Lower leg skin (tissue), 3 donors: Measurements from ENCODE around the gene MTLN.

Experiments
- POLR2A ChIP-seq, 2 donors: fragments of 450-650 bp; IDR thresholded peaks; one replicate each; pipeline ENCODE4 v1.6.1; 2016 to 2017; ENCODE audit warnings: antibody characterized with exemption in 2 of 2, mild to moderate bottlenecking in 1 of 2, moderate library complexity in 1 of 2
- TF ChIP-seq, protein P1 (sequence below), 3 donors: fragments of 450-650 bp; IDR thresholded peaks; one replicate each; pipeline ENCODE4 v1.5.1; 2016; ENCODE audit warnings: antibody characterized with exemption in 3 of 3, mild to moderate bottlenecking in 3 of 3, moderate library complexity in 2 of 3

GRCh38 chr2:110221938-110222337 is 9.6 kb upstream of the MTLN start:
- TF ChIP-seq, protein P1, sequence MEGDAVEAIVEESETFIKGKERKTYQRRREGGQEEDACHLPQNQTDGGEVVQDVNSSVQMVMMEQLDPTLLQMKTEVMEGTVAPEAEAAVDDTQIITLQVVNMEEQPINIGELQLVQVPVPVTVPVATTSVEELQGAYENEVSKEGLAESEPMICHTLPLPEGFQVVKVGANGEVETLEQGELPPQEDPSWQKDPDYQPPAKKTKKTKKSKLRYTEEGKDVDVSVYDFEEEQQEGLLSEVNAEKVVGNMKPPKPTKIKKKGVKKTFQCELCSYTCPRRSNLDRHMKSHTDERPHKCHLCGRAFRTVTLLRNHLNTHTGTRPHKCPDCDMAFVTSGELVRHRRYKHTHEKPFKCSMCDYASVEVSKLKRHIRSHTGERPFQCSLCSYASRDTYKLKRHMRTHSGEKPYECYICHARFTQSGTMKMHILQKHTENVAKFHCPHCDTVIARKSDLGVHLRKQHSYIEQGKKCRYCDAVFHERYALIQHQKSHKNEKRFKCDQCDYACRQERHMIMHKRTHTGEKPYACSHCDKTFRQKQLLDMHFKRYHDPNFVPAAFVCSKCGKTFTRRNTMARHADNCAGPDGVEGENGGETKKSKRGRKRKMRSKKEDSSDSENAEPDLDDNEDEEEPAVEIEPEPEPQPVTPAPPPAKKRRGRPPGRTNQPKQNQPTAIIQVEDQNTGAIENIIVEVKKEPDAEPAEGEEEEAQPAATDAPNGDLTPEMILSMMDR (IDR thresholded peaks at IDR 0.05): no peak
- TF ChIP-seq POLR2A (IDR thresholded peaks at IDR 0.05): no peak
